HepG2 (cell line): ENCODE measurements around the gene ADARB2. TPM values are rescaled to one million over a fixed set of nuclear protein-coding genes. Genes with fewer than 3 reads are reported as not detected.

Source experiments
- ATAC-seq: fragments of 200-7000 bp; cut with Tn5 transposase; 3 replicates; pipeline ENCODE4 v1.9.1; 2020; ENCODE audit warnings: mild to moderate bottlenecking, moderate library complexity
- BruUV-seq: library from RNA; stranded (reverse); fragments of 400-500 nt; replicated peaks from 2 replicates; lab custom pipeline; 2021; lab: Mats Ljungman, UMichigan
- CTCF ChIA-PET: fragments of 300-600 bp; formaldehyde crosslinking; extraction: SDS; loops from one replicate; lab custom pipeline; 2021; ENCODE audit warnings: low total read pairs, inconsistent platforms, low intra/inter-chr PET ratio; lab: Yijun Ruan, JAX
- POLR2A ChIA-PET: fragments of 350-600 bp; sonication (Branson Sonifier 250); formaldehyde crosslinking; loops from one replicate; lab custom pipeline; 2020; ENCODE audit warnings: antibody characterized with exemption, inconsistent platforms; lab: Yijun Ruan, JAX
- DNase-seq: peaks from one replicate; pipeline ENCODE4 v3.0.0-alpha.2; 2015; ENCODE audit warnings: low spot score
- FAIRE-seq: peaks from 3 replicates; lab custom pipeline; 2011; peaks lifted over from hg19 to GRCh38; lab: Jason Lieb, UNC
- H2AFZ ChIP-seq: one replicate; pipeline ENCODE4 v1.6.1; 2011; ENCODE audit warnings: low read length, inconsistent platforms
- H3K27ac ChIP-seq: fragments of 300-600 bp; 3 replicates; pipeline ENCODE4 v1.8.0; 2011; ENCODE audit warnings: mixed run types, mild to moderate bottlenecking, mixed read lengths, low read length, inconsistent platforms; ENCODE audit not compliant: insufficient read depth; ENCODE audit errors: extremely low read length
- H3K27me3 ChIP-seq, 2 experiments: fragments of 200-600 bp in 1 of 2; 2 replicates in 1 of 2; 3 replicates in 1 of 2; pipeline versions ENCODE4 v1.6.0 to v1.8.0; 2011; ENCODE audit warnings: low read length in 2 of 2, mild to moderate bottlenecking in 2 of 2, moderate library complexity in 2 of 2, inconsistent platforms in 1 of 2; ENCODE audit not compliant: insufficient read depth in 2 of 2, control insufficient read depth in 1 of 2
- H3K36me3 ChIP-seq, 2 experiments: fragments of 200-600 bp in 1 of 2; replicated peaks in 1 of 2; 2 replicates in 1 of 2; 3 replicates in 1 of 2; pipeline versions ENCODE4 v1.5.1 to v1.8.0; 2011; ENCODE audit warnings: low read length in 2 of 2, inconsistent platforms in 1 of 2; ENCODE audit not compliant: insufficient read depth in 2 of 2, control insufficient read depth in 1 of 2
- H3K4me1 ChIP-seq: 2 replicates; pipeline ENCODE4 v1.5.1; 2012; ENCODE audit warnings: low read length, inconsistent platforms; ENCODE audit not compliant: insufficient read depth
- H3K4me2 ChIP-seq: 2 replicates; pipeline ENCODE4 v1.6.0; 2011; ENCODE audit warnings: low read depth, low read length, inconsistent platforms
- H3K4me3 ChIP-seq, 3 experiments: fragments of 200-600 bp in 1 of 3; sonication (generic), shearing (Covaris generic) in 1 of 3; replicated peaks in 1 of 3; 2 replicates each; pipeline ENCODE4 v1.5.1; 2011 to 2016; ENCODE audit warnings: low read length in 3 of 3, inconsistent platforms in 2 of 3, low read depth in 2 of 3, mild to moderate bottlenecking in 2 of 3, control low read depth in 1 of 3, mixed read lengths in 1 of 3; ENCODE audit not compliant: insufficient read depth in 1 of 3
- H3K79me2 ChIP-seq: one replicate; pipeline ENCODE4 v1.6.1; 2011; ENCODE audit warnings: low read length, inconsistent platforms; ENCODE audit not compliant: insufficient read depth
- H3K9ac ChIP-seq: 2 replicates; pipeline ENCODE4 v1.6.0; 2011; ENCODE audit warnings: mild to moderate bottlenecking, low read depth, low read length, inconsistent platforms; ENCODE audit not compliant: insufficient read depth
- H3K9me3 ChIP-seq: 2 replicates; pipeline ENCODE4 v1.5.1; 2012; ENCODE audit warnings: mild to moderate bottlenecking, low read length
- H4K20me1 ChIP-seq: 2 replicates; pipeline ENCODE4 v1.6.0; 2011; ENCODE audit warnings: inconsistent platforms, mild to moderate bottlenecking, low read length, moderate library complexity; ENCODE audit not compliant: insufficient read depth
- ELF4 ChIP-seq: sonication (generic); formaldehyde crosslinking; IDR thresholded peaks from 2 replicates; pipeline ENCODE4 v1.5.0; 2020; ENCODE audit warnings: missing genetic modification reagents, mild to moderate bottlenecking, moderate library complexity, borderline replicate concordance
- POLR2G ChIP-seq: fragments of 200-400 bp; formaldehyde crosslinking; IDR thresholded peaks from 2 replicates; pipeline ENCODE4 v1.6.1; 2018; ENCODE audit warnings: mild to moderate bottlenecking, low read depth, low read length, moderate library complexity
- RXRB ChIP-seq: IDR thresholded peaks from 2 replicates; pipeline ENCODE4 v1.6.1; 2016; ENCODE audit warnings: borderline replicate concordance, missing genetic modification reagents, missing compliant biosample characterization
- STAG1 ChIP-seq: sonication (generic); formaldehyde crosslinking; IDR thresholded peaks from 2 replicates; pipeline ENCODE4 v1.4.0; 2020; ENCODE audit warnings: missing genetic modification reagents
- ZFP37 ChIP-seq: sonication (generic); formaldehyde crosslinking; IDR thresholded peaks from 2 replicates; pipeline ENCODE4 v1.4.0; 2020; ENCODE audit warnings: missing genetic modification reagents, borderline replicate concordance
- ZNF232 ChIP-seq: sonication (generic); formaldehyde crosslinking; IDR thresholded peaks from 2 replicates; pipeline ENCODE4 v1.4.0; 2020; ENCODE audit warnings: missing genetic modification reagents, borderline replicate concordance
- WGBS: methylation state at CpG from one replicate; pipeline ENCODE4 v1.1.6; 2017; ENCODE audit warnings: low lambda C conversion rate; 5-methylcytosine and 5-hydroxymethylcytosine counted together
- in situ Hi-C: cut with HindIII; loops from 2 replicates; pipeline ENCODE4 v1.10.0; 2017; ENCODE audit warnings: low pct_unique_long_range_greater_than_20kb; ENCODE audit not compliant: extremely low pct_ligation_motif_present
- intact Hi-C: fragments of 100-400 bp; cut with micrococcal nuclease; formaldehyde crosslinking; loops from one replicate; pipeline ENCODE4 v1.10.0; 2022; ENCODE audit not compliant: unreplicated experiment
- polyA plus RNA-seq, 8 experiments: library from polyadenylated mRNA; depleted of rRNA in 3 of 8; stranded (reverse) in 7 of 8; unstranded in 1 of 8; fragments of >200 nt; fragmentation: Illumina TruSeq in 4 of 8; extraction: Trizol in 4 of 8; gene quantifications; 2 replicates each; pipeline versions ENCODE4 v1.2.1 to v1.2.3, GENCODE V29; 2011 to 2016; ENCODE audit warnings: low read depth in 4 of 8, missing spikeins in 1 of 8, mixed read lengths in 1 of 8; ENCODE audit not compliant: insufficient read depth in 1 of 8
- total RNA-seq, 5 experiments: library from RNA; depleted of rRNA; stranded (reverse); fragments of >200 nt; fragmentation: Illumina TruSeq; extraction: Trizol; gene quantifications; 2 replicates each; pipeline ENCODE4 v1.2.3, GENCODE V29; 2016; ENCODE audit warnings: low read depth in 1 of 5
- TF ChIP-seq, protein P1 (sequence below): sonication (generic); formaldehyde crosslinking; IDR thresholded peaks from 2 replicates; pipeline ENCODE4 v1.5.0; 2020; ENCODE audit warnings: mild to moderate bottlenecking, missing genetic modification reagents, moderate library complexity
- TF ChIP-seq, protein P2 (sequence below): IDR thresholded peaks from 2 replicates; pipeline ENCODE4 v1.6.1; 2016; ENCODE audit warnings: low read depth, missing genetic modification reagents, missing compliant biosample characterization
- TF ChIP-seq, protein P3 (sequence below): sonication (generic); formaldehyde crosslinking; IDR thresholded peaks from 2 replicates; pipeline ENCODE4 v1.4.0; 2020; ENCODE audit warnings: missing genetic modification reagents

The ADARB2 gene
- total and polyA plus RNA-seq, 2 of the 13 experiments (the other 11 are each of a cell fraction or from before 2014, with no cell fraction given) = not detected

DNA sequence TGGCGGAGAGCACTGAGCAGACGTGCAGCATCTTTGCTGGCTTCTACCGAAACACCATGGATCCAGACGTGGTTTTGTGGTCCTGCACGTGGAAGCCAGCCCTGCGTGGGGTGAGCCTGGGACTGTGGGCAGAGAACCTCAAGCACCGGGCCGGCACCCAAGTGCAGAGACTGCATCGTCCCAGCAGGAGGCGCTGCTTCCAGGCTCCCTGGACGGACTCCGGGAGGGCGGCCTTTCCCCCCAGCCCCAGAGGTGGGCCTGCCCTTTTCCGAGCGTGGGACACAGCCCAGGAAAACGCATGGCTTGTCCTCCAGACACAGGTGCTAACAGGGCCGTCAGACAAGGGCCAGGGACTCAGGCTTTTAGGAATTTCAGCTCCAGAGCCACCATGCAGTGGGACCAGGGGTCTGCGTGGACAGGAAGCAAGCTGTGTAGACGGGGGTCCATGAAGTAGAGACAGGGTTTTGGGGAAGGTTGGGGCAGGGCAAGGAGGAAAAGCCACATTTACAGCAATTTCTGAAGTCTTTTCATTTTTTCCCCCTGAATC is 377.2 kb downstream of the ADARB2 start:
- no peak for DNase-seq
- H3K4me3 ChIP-seq = no peak overlapping the region
- H4K20me1 ChIP-seq = no peaks in the 10 kb centered on the region
- H2AFZ ChIP-seq = no peak overlapping the region
- ChIA-PET POLR2A (no interaction called here), CTCF (no interaction called here)
- in situ Hi-C loops (no loop called here), intact Hi-C loops (no loop called here)
- no peaks in the 10 kb centered on the region for H3K4me1 ChIP-seq
- H3K9ac ChIP-seq = no peak overlapping the region
- BruUV-seq = no TSS peak
- H3K27ac ChIP-seq = no peak overlapping the region
- no peaks in the 10 kb centered on the region for H3K36me3 ChIP-seq
- peak; percentile 73 for ATAC-seq
- WGBS = 12% methylated on average over 15 of the region's 19 CpGs
- no peaks in the 10 kb centered on the region for H3K79me2 ChIP-seq
- H3K9me3 ChIP-seq = no peaks in the 10 kb centered on the region
- no peak overlapping the region for H3K4me2 ChIP-seq
- no peak for TF ChIP-seq RXRB
- no peak for TF ChIP-seq ZFP37 (CRISPR knock-in tag)
- peak; percentile 26 for TF ChIP-seq STAG1 (CRISPR knock-in tag)
- TF ChIP-seq, protein P1, sequence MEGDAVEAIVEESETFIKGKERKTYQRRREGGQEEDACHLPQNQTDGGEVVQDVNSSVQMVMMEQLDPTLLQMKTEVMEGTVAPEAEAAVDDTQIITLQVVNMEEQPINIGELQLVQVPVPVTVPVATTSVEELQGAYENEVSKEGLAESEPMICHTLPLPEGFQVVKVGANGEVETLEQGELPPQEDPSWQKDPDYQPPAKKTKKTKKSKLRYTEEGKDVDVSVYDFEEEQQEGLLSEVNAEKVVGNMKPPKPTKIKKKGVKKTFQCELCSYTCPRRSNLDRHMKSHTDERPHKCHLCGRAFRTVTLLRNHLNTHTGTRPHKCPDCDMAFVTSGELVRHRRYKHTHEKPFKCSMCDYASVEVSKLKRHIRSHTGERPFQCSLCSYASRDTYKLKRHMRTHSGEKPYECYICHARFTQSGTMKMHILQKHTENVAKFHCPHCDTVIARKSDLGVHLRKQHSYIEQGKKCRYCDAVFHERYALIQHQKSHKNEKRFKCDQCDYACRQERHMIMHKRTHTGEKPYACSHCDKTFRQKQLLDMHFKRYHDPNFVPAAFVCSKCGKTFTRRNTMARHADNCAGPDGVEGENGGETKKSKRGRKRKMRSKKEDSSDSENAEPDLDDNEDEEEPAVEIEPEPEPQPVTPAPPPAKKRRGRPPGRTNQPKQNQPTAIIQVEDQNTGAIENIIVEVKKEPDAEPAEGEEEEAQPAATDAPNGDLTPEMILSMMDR = peak; percentile 53
- peaks cover 0 to 35% of the 10 kb centered on the region in 2 experiments; a peak in 3 of 5 replicates for H3K27me3 ChIP-seq
- FAIRE-seq = no peak

DNA sequence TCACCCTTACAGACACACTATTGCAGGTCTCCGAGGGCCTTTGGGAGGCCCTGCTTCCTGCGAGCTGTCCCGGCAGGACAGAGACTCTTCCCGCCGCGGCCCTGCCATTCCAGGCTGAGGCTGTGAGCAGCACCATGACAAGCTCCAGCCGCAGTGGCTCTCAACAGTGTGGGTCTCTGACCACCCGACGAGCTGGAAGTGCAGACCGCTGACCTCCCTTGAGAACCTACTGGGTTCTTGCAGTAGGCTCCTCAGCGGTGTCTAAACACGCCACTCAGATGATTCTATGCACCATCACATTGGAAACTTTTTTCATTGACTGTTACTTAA is 377.7 kb downstream of the ADARB2 start:
- Histone ChIP-seq H3K4me1 (no peaks in the 10 kb centered on the region), H2AFZ (no peak overlapping the region), H4K20me1 (no peaks in the 10 kb centered on the region), H3K9ac (no peak overlapping the region), H3K79me2 (no peaks in the 10 kb centered on the region), H3K27ac (no peak overlapping the region)
- CTCF ChIA-PET = no interaction called here
- POLR2A ChIA-PET = no interaction called here
- TF ChIP-seq, protein P2, sequence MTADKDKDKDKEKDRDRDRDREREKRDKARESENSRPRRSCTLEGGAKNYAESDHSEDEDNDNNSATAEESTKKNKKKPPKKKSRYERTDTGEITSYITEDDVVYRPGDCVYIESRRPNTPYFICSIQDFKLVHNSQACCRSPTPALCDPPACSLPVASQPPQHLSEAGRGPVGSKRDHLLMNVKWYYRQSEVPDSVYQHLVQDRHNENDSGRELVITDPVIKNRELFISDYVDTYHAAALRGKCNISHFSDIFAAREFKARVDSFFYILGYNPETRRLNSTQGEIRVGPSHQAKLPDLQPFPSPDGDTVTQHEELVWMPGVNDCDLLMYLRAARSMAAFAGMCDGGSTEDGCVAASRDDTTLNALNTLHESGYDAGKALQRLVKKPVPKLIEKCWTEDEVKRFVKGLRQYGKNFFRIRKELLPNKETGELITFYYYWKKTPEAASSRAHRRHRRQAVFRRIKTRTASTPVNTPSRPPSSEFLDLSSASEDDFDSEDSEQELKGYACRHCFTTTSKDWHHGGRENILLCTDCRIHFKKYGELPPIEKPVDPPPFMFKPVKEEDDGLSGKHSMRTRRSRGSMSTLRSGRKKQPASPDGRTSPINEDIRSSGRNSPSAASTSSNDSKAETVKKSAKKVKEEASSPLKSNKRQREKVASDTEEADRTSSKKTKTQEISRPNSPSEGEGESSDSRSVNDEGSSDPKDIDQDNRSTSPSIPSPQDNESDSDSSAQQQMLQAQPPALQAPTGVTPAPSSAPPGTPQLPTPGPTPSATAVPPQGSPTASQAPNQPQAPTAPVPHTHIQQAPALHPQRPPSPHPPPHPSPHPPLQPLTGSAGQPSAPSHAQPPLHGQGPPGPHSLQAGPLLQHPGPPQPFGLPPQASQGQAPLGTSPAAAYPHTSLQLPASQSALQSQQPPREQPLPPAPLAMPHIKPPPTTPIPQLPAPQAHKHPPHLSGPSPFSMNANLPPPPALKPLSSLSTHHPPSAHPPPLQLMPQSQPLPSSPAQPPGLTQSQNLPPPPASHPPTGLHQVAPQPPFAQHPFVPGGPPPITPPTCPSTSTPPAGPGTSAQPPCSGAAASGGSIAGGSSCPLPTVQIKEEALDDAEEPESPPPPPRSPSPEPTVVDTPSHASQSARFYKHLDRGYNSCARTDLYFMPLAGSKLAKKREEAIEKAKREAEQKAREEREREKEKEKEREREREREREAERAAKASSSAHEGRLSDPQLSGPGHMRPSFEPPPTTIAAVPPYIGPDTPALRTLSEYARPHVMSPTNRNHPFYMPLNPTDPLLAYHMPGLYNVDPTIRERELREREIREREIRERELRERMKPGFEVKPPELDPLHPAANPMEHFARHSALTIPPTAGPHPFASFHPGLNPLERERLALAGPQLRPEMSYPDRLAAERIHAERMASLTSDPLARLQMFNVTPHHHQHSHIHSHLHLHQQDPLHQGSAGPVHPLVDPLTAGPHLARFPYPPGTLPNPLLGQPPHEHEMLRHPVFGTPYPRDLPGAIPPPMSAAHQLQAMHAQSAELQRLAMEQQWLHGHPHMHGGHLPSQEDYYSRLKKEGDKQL (CRISPR knock-in tag) = no peak
- no peak for TF ChIP-seq POLR2G
- TF ChIP-seq ZNF232 (CRISPR knock-in tag) = no peak
- no peak for TF ChIP-seq ELF4 (CRISPR knock-in tag)
- TF ChIP-seq, protein P3, sequence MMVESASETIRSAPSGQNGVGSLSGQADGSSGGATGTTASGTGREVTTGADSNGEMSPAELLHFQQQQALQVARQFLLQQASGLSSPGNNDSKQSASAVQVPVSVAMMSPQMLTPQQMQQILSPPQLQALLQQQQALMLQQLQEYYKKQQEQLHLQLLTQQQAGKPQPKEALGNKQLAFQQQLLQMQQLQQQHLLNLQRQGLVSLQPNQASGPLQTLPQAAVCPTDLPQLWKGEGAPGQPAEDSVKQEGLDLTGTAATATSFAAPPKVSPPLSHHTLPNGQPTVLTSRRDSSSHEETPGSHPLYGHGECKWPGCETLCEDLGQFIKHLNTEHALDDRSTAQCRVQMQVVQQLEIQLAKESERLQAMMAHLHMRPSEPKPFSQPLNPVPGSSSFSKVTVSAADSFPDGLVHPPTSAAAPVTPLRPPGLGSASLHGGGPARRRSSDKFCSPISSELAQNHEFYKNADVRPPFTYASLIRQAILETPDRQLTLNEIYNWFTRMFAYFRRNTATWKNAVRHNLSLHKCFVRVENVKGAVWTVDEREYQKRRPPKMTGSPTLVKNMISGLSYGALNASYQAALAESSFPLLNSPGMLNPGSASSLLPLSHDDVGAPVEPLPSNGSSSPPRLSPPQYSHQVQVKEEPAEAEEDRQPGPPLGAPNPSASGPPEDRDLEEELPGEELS (CRISPR knock-in tag) = no peak
- TF ChIP-seq, all 625 proteins: peak for 0
- DNase-seq (no peak), FAIRE-seq (no peak), ATAC-seq (no peak)
- Histone ChIP-seq H3K27me3 (peaks cover 0 to 36% of the 10 kb centered on the region in 2 experiments; a peak in 4 of 5 replicates), H3K4me2 (no peak overlapping the region), H3K9me3 (no peaks in the 10 kb centered on the region), H3K36me3 (no peaks in the 10 kb centered on the region), H3K4me3 (no peak overlapping the region)
- intact Hi-C loops (no loop called here), in situ Hi-C loops (no loop called here)
- WGBS = no CpG with 5 or more reads among the region's 12 CpGs
- BruUV-seq = no TSS peak
